ENCODE results near the gene CHST4.
"Not testable (repeated sequence)": the region's sequence is repeated elsewhere in the genome, so short reads cannot be mapped to it uniquely, and the experiment has no call there.

CHST4 gene

GRCh38 chr16:71572497-71573116 is 46.4 kb downstream of the CHST4 start:
- no peak for DNase-seq

GRCh38 chr16:71573387-71574094 is 47.3 kb downstream of the CHST4 start:
- DNase-seq: no peak

GRCh38 chr16:71574702-71575101 is 48.5 kb downstream of the CHST4 start:
- DNase-seq: no peak

- DNase-seq: no peak
These were observed 50.7 kb downstream of the CHST4 start, which contains the start of gene TAT for GRCh38 chr16:71576971-71577370. Gene TAT (minus strand): TSS chr16:71577092. CDS start chr16:71576415, 677 bp downstream.

GRCh38 chr16:71582553-71582848 is 56.3 kb downstream of the CHST4 start:
- not testable (repeated sequence) for DNase-seq

GRCh38 chr16:71584543-71585317 is 58.5 kb downstream of the CHST4 start:
- DNase-seq: no peak

- DNase-seq: no peak
These were observed 59.1 kb downstream of the CHST4 start for GRCh38 chr16:71585318-71585703.

All from NCI-H446 treated with DMSO at 0.1 percent for 48 hours (cell line).